ENCODE measurements around the gene RHD.
"Not testable (repeated sequence)": the region's sequence is repeated elsewhere in the genome, so short reads cannot be mapped to it uniquely, and the experiment has no call there.

GRCh38 chr1:25371757-25372156, 99.4 kb downstream of the RHD start:
- not testable (repeated sequence) for TF ChIP-seq YY1 (IDR thresholded peaks at IDR 0.05; ENCODE audit: insufficient read depth, insufficient read length); SUZ12 (IDR thresholded peaks at IDR 0.05; ENCODE audit: extremely low read depth, insufficient read depth, insufficient read length); ZNF274 (IDR thresholded peaks at IDR 0.05; ENCODE audit: low read depth, low read length)
